ENCODE data around the gene COL4A1. TPM values are rescaled to one million over a fixed set of nuclear protein-coding genes. Genes with fewer than 3 reads are reported as not detected.
A peak's percentile ranks its signal among the peaks of the same experiment; 100 is the strongest.

Gene COL4A1
- total RNA-seq, 2 donors from 2014 or later: 80.4 to 253 TPM

GRCh38 chr13:110264685-110265275, 42.2 kb downstream of the COL4A1 start:
- WGBS, 2 donors: 77 to 80% methylated on average over 12 of the region's 12 CpGs
- H3K4me1 ChIP-seq: peaks cover 14% of the 10 kb centered on the region
- no peaks in the 10 kb centered on the region for H3K27me3 ChIP-seq

GRCh38 chr13:110263888-110264287, 43.1 kb downstream of the COL4A1 start:
- Histone ChIP-seq H3K27ac (peak overlapping the region in 1 of 4 donors; percentile 12), H3K4me3 (no peak overlapping the region), H3K36me3 (replicated peaks in 1 of 2; ENCODE audit: insufficient read depth in 1 of 2, low read depth in 2 of 2) (no peaks in the 10 kb centered on the region), H3K27me3 (no peaks in the 10 kb centered on the region), H3K9me3 (no peaks in the 10 kb centered on the region), H3K4me1 (peaks cover 14% of the 10 kb centered on the region)
- ATAC-seq (no peak), DNase-seq (no peak)
- intact Hi-C loops (cut with DNase I): no loop called here
- TF ChIP-seq POLR2A (IDR thresholded peaks at IDR 0.05): no peak
- TF ChIP-seq CTCF (IDR thresholded peaks at IDR 0.05): no peak
- 35 to 45% methylated on average over 5 of the region's 5 CpGs for whole genome bisulfite sequencing, 2 donors

More at GRCh38 chr13:110264685-110265275, 42.2 kb downstream of the COL4A1 start:
- H3K36me3 ChIP-seq (replicated peaks in 1 of 2; ENCODE audit: insufficient read depth in 1 of 2, low read depth in 2 of 2): no peaks in the 10 kb centered on the region
- no peak overlapping the region for H3K4me3 ChIP-seq
- DNase-seq (no peak), ATAC-seq (no peak)
- no peaks in the 10 kb centered on the region for H3K9me3 ChIP-seq
- peak overlapping the region in 2 of 4 donors; percentile 23 to 40 for H3K27ac ChIP-seq
- TF ChIP-seq CTCF (IDR thresholded peaks at IDR 0.05): no peak
- TF ChIP-seq POLR2A (IDR thresholded peaks at IDR 0.05): no peak
- intact Hi-C loops (cut with DNase I): no loop called here

- H3K4me3 ChIP-seq: no peak overlapping the region
- intact Hi-C loops (cut with DNase I): no loop called here
- H3K9me3 ChIP-seq: no peaks in the 10 kb centered on the region
- TF ChIP-seq POLR2A (IDR thresholded peaks at IDR 0.05) (no peak), CTCF (IDR thresholded peaks at IDR 0.05) (no peak)
- H3K27me3 ChIP-seq: no peaks in the 10 kb centered on the region
- peak overlapping the region in 1 of 4 donors; percentile 12 for H3K27ac ChIP-seq
- 61 to 73% methylated on average over 5 of the region's 5 CpGs for WGBS, 2 donors
- ATAC-seq: no peak
- no peak for DNase-seq
- H3K4me1 ChIP-seq: peaks cover 14% of the 10 kb centered on the region
- H3K36me3 ChIP-seq (replicated peaks in 1 of 2; ENCODE audit: insufficient read depth in 1 of 2, low read depth in 2 of 2): no peaks in the 10 kb centered on the region
Measured at GRCh38 chr13:110263404-110263803, 43.6 kb downstream of the COL4A1 start.

GRCh38 chr13:110262508-110263291, 44.3 kb downstream of the COL4A1 start:
- Histone ChIP-seq H3K27me3 (no peaks in the 10 kb centered on the region), H3K4me3 (no peak overlapping the region), H3K4me1 (peaks cover 14% of the 10 kb centered on the region), H3K9me3 (no peaks in the 10 kb centered on the region), H3K27ac (peak overlapping the region in 1 of 4 donors; percentile 17), H3K36me3 (replicated peaks in 1 of 2; ENCODE audit: insufficient read depth in 1 of 2, low read depth in 2 of 2) (no peaks in the 10 kb centered on the region)
- 24 to 49% methylated on average over 9 to 11 of the region's 11 CpGs for WGBS, 2 donors
- no peak for TF ChIP-seq POLR2A (IDR thresholded peaks at IDR 0.05)
- TF ChIP-seq CTCF (IDR thresholded peaks at IDR 0.05): no peak
- ATAC-seq (no peak), DNase-seq (no peak)
- intact Hi-C loops (cut with DNase I): no loop called here
